Measurements from ENCODE around the gene SLC25A21. TPM values are rescaled to one million over a fixed set of nuclear protein-coding genes. Genes with fewer than 3 reads are reported as not detected.
"Not testable (repeated sequence)": the region's sequence is repeated elsewhere in the genome, so short reads cannot be mapped to it uniquely, and the experiment has no call there.

SLC25A21 gene
- total RNA-seq, 2 experiments from 2014 or later, result not detected

DNA sequence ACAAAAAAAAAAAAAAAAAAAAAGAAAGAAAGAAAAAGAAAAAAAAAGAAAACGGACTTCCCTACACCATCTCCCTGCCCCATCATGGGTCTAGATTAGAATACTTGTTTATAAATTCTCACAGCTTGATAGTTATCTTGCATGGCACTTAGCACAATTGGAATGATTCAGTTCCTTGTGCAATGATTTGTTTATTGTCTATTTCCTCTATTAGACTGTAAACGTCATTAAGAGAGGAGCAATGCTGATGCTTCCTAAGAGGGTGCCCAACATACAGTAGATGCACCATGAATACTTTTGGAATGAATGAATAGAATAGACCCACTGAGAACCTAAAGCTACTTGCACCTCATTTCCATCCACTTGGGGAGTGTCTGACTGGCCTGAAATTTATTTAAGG lies 469.9 kb downstream of the SLC25A21 start:
- Mint-ChIP-seq H3K9me3 (peaks cover 1% of the 10 kb centered on the region), H3K36me3 (ENCODE audit: low read depth) (no peaks in the 10 kb centered on the region), H3K27ac (no peak overlapping the region), H3K27me3 (peaks cover 5% of the 10 kb centered on the region), H3K4me1 (ENCODE audit: low read depth) (no peaks in the 10 kb centered on the region), H3K4me3 (no peak overlapping the region)
- TF ChIP-seq, protein P1, sequence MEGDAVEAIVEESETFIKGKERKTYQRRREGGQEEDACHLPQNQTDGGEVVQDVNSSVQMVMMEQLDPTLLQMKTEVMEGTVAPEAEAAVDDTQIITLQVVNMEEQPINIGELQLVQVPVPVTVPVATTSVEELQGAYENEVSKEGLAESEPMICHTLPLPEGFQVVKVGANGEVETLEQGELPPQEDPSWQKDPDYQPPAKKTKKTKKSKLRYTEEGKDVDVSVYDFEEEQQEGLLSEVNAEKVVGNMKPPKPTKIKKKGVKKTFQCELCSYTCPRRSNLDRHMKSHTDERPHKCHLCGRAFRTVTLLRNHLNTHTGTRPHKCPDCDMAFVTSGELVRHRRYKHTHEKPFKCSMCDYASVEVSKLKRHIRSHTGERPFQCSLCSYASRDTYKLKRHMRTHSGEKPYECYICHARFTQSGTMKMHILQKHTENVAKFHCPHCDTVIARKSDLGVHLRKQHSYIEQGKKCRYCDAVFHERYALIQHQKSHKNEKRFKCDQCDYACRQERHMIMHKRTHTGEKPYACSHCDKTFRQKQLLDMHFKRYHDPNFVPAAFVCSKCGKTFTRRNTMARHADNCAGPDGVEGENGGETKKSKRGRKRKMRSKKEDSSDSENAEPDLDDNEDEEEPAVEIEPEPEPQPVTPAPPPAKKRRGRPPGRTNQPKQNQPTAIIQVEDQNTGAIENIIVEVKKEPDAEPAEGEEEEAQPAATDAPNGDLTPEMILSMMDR (IDR thresholded peaks at IDR 0.05), result no peak
- intact Hi-C loops (cut with micrococcal nuclease), result no loop called here
- no peak for ATAC-seq
- POLR2A ChIA-PET, result no interaction called here
- no peak for DNase-seq
- CTCF ChIA-PET, result no interaction called here

DNA sequence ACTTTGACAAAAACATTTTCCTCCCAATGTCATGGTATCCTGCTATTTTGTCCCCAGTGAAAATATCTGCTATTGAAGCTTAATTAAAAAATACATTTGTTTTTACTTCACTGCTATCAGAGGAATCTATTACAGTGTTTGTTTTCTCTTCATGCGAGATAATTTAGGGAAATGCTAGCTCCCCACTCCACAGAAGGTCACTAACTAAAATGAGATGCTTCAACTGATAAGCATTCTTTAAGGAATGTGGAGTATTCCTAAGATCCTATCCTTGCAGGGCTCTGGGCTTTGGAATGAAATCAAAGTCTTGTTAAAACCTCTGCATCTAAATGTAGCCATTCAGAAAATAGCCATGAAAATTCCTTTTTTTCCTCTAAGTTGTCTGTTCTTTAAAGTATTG lies 471.3 kb downstream of the SLC25A21 start:
- no peak for ATAC-seq
- Mint-ChIP-seq H3K27ac (no peak overlapping the region), H3K4me1 (ENCODE audit: low read depth) (no peaks in the 10 kb centered on the region), H3K27me3 (peaks cover 5% of the 10 kb centered on the region), H3K4me3 (no peak overlapping the region), H3K36me3 (ENCODE audit: low read depth) (no peaks in the 10 kb centered on the region), H3K9me3 (peaks cover 1% of the 10 kb centered on the region)
- TF ChIP-seq, protein P1 (IDR thresholded peaks at IDR 0.05), result no peak
- intact Hi-C loops (cut with micrococcal nuclease), result no loop called here
- no peak for DNase-seq
- ChIA-PET POLR2A (no interaction called here), CTCF (no interaction called here)

DNA sequence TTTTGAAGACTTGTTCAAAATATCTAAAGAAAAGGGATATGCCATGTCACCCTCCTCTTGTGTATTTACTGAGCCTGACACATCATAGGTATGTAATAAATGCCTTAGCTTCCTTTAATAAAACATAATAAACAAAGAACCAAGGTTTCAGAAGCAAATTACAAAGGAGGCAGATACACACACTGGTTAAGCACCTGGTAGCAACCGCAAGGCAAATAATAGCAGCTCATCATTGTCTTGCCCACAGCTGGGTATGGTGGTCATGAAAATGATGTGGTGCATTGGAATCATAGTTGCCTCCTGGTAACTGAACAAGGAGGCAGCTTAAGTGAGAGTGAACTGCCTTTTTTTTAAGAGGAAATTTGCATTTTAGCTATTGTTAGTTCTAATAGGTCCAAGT lies 471.8 kb downstream of the SLC25A21 start:
- Mint-ChIP-seq H3K27me3 (peaks cover 5% of the 10 kb centered on the region), H3K9me3 (peaks cover 3% of the 10 kb centered on the region), H3K27ac (no peak overlapping the region), H3K36me3 (ENCODE audit: low read depth) (no peaks in the 10 kb centered on the region), H3K4me3 (no peak overlapping the region), H3K4me1 (ENCODE audit: low read depth) (no peaks in the 10 kb centered on the region)
- ChIA-PET CTCF (no interaction called here), POLR2A (no interaction called here)
- TF ChIP-seq, protein P1 (IDR thresholded peaks at IDR 0.05), result no peak
- no peak for DNase-seq
- ATAC-seq, result no peak
- intact Hi-C loops (cut with micrococcal nuclease), result no loop called here

- H3K27ac Mint-ChIP-seq; H3K4me3 Mint-ChIP-seq; ATAC-seq; intact Hi-C loops (cut with micrococcal nuclease); H3K4me1 Mint-ChIP-seq (ENCODE audit: low read depth); POLR2A ChIA-PET; H3K36me3 Mint-ChIP-seq (ENCODE audit: low read depth); H3K9me3 Mint-ChIP-seq; H3K27me3 Mint-ChIP-seq; DNase-seq; CTCF ChIA-PET: not testable (repeated sequence)
Observed at GRCh38 chr14:36699420-36699819, 473.0 kb downstream of the SLC25A21 start.

DNA sequence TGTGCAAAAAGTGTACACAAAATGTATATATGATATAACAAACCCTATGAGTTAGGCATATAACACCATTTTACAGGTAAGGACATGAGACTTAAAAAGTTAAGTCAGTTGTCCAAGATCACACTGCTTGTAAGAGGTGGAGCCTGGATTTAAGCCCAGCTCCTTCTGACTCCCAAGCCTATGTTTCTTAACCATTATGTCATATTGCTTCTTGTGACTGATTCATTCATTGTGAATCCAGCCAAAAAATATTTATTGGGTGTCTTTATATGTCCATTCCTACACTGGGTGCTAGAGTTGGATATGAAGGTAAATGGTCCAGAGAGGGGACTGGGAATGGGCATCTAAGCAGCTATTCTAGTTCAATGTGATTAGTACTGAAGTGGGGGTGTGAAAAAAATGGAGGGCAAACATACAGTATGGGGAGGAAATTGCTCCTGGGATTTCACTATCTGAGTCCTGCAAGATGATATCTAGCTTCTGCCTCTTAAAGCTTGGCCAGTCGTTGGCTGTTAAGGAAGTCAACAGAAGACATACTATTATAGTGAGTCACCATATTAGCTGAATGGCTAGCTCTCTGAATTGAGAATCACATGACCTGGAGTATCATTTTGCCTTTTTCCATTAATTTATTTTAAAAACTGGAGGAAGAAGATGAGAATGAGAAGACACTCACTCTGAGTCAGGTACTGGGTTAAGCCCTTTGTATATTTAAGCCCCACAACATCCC lies 481.9 kb downstream of the SLC25A21 start:
- H3K36me3 Mint-ChIP-seq (ENCODE audit: low read depth), result no peaks in the 10 kb centered on the region
- H3K4me3 Mint-ChIP-seq, result no peak overlapping the region
- H3K27ac Mint-ChIP-seq, result no peak overlapping the region
- ATAC-seq, result no peak
- peaks cover 6% of the 10 kb centered on the region for H3K9me3 Mint-ChIP-seq
- H3K27me3 Mint-ChIP-seq, result peaks cover 5% of the 10 kb centered on the region
- TF ChIP-seq, protein P1 (IDR thresholded peaks at IDR 0.05), result no peak
- H3K4me1 Mint-ChIP-seq (ENCODE audit: low read depth), result no peaks in the 10 kb centered on the region
- intact Hi-C loops (cut with micrococcal nuclease), result no loop called here
- POLR2A ChIA-PET, result interaction anchor here (1.0 kb wide), 1 partner anchor 14 kb away, joined by 3 read pairs; no protein-coding TSS in a partner anchor
- DNase-seq, result no peak
- CTCF ChIA-PET, result interaction anchor here (1.4 kb wide), 1 partner anchor 35 kb away, joined by 3 read pairs; no protein-coding TSS in a partner anchor

All from activated CD8-positive, alpha-beta T cell treated with anti-CD3 and anti-CD28 coated beads for 36 hours (primary cell).